Measurements from ENCODE around the gene FERD3L. TPM values are rescaled to one million over a fixed set of nuclear protein-coding genes. Genes with fewer than 3 reads are reported as not detected.

The FERD3L gene
- total RNA-seq, 6 donors from 2014 or later = not detected

- H3K27ac ChIP-seq = no peak overlapping the region
- peaks cover 0 to 39% (median 20%) of the 10 kb centered on the region in 4 donors for H3K27me3 ChIP-seq
- TF ChIP-seq EP300 (IDR thresholded peaks at IDR 0.05) (no peak), POLR2A (IDR thresholded peaks at IDR 0.05) (no peak), POLR2AphosphoS5 (IDR thresholded peaks at IDR 0.05) (no peak)
- TF ChIP-seq, protein P1, sequence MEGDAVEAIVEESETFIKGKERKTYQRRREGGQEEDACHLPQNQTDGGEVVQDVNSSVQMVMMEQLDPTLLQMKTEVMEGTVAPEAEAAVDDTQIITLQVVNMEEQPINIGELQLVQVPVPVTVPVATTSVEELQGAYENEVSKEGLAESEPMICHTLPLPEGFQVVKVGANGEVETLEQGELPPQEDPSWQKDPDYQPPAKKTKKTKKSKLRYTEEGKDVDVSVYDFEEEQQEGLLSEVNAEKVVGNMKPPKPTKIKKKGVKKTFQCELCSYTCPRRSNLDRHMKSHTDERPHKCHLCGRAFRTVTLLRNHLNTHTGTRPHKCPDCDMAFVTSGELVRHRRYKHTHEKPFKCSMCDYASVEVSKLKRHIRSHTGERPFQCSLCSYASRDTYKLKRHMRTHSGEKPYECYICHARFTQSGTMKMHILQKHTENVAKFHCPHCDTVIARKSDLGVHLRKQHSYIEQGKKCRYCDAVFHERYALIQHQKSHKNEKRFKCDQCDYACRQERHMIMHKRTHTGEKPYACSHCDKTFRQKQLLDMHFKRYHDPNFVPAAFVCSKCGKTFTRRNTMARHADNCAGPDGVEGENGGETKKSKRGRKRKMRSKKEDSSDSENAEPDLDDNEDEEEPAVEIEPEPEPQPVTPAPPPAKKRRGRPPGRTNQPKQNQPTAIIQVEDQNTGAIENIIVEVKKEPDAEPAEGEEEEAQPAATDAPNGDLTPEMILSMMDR (IDR thresholded peaks at IDR 0.05) = no peak
- no peaks in the 10 kb centered on the region for H3K9me3 ChIP-seq
- DNase-seq (no peak), ATAC-seq (ENCODE audit: low FRiP score in 2 of 2) (no peak)
- WGBS, 2 donors = 11 to 21% methylated on average over 8 of the region's 8 CpGs
- no peaks in the 10 kb centered on the region for H3K36me3 ChIP-seq
- no peak overlapping the region for H3K4me3 ChIP-seq
- H3K4me1 ChIP-seq = peaks cover 19 to 35% (median 20%) of the 10 kb centered on the region in 4 donors
These were observed 25.8 kb downstream of the FERD3L start for GRCh38 chr7:19119372-19119771.

DNA sequence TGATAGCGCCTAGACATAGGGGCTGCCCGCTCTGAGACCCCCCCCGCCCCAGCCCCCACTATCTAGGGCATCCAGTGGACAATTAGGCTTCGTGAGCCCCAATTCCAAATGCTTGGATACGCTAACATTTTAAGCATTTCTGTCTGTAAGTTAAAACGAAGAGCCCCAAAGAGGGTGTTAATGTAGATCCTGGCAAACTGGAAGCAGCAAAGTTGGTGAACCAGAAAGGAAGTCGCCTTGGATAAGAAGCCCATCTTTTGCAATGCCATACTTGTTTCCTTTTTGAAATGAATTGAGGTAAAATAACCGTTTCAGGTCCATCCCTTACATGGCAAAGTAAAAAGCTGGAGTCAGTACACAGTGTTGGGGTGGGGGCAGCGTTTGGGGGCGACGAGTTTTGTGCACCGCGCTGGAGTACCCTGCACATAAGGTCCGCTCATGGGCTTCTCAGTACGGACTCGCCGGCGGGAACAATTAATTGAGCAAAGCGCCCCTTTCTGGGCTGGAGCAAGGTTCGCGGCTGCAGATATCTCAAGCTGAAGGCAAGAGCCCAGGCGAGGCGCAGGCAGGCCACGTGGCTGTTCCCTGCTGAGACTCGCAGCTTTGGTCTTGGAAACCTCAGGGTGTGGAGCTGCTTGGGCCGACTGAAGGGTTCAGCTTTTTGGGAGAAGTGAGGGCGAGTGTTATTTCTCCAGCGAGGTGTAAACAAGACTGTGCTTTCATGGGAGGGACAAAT is 26.4 kb downstream of the FERD3L start:
- WGBS, 2 donors = 5 to 13% methylated on average over 11 to 28 of the region's 28 CpGs
- peaks cover 0 to 39% (median 20%) of the 10 kb centered on the region in 4 donors for H3K27me3 ChIP-seq
- H3K4me1 ChIP-seq = peaks cover 19 to 35% (median 20%) of the 10 kb centered on the region in 4 donors
- peak in 1 of 2 donors; percentile 43 for DNase-seq
- ATAC-seq (ENCODE audit: low FRiP score in 2 of 2) = no peak
- TF ChIP-seq POLR2A (IDR thresholded peaks at IDR 0.05) (no peak), POLR2AphosphoS5 (IDR thresholded peaks at IDR 0.05) (no peak)
- H3K27ac ChIP-seq = no peak overlapping the region
- no peaks in the 10 kb centered on the region for H3K9me3 ChIP-seq
- H3K36me3 ChIP-seq = no peaks in the 10 kb centered on the region
- H3K4me3 ChIP-seq = no peak overlapping the region

- no peak overlapping the region for H3K27ac ChIP-seq
- H3K4me1 ChIP-seq = peaks cover 19 to 35% (median 20%) of the 10 kb centered on the region in 4 donors
- peak overlapping the region in 3 of 4 donors; percentile 43 to 52 (median 49) for H3K4me3 ChIP-seq
- DNase-seq (peak in 1 of 2 donors; percentile 79), ATAC-seq (ENCODE audit: low FRiP score in 2 of 2) (no peak)
- no peaks in the 10 kb centered on the region for H3K36me3 ChIP-seq
- TF ChIP-seq POLR2AphosphoS5 (IDR thresholded peaks at IDR 0.05) = no peak
- no peak for TF ChIP-seq POLR2A (IDR thresholded peaks at IDR 0.05)
- no peak for TF ChIP-seq EP300 (IDR thresholded peaks at IDR 0.05)
- TF ChIP-seq, protein P1 (IDR thresholded peaks at IDR 0.05) = no peak
- H3K27me3 ChIP-seq = peaks cover 0 to 42% (median 20%) of the 10 kb centered on the region in 4 donors
- WGBS, 2 donors = 6 to 11% methylated on average over 21 to 26 of the region's 51 CpGs
- no peaks in the 10 kb centered on the region for H3K9me3 ChIP-seq
These were observed 27.2 kb downstream of the FERD3L start for GRCh38 chr7:19117870-19118608.

DNA sequence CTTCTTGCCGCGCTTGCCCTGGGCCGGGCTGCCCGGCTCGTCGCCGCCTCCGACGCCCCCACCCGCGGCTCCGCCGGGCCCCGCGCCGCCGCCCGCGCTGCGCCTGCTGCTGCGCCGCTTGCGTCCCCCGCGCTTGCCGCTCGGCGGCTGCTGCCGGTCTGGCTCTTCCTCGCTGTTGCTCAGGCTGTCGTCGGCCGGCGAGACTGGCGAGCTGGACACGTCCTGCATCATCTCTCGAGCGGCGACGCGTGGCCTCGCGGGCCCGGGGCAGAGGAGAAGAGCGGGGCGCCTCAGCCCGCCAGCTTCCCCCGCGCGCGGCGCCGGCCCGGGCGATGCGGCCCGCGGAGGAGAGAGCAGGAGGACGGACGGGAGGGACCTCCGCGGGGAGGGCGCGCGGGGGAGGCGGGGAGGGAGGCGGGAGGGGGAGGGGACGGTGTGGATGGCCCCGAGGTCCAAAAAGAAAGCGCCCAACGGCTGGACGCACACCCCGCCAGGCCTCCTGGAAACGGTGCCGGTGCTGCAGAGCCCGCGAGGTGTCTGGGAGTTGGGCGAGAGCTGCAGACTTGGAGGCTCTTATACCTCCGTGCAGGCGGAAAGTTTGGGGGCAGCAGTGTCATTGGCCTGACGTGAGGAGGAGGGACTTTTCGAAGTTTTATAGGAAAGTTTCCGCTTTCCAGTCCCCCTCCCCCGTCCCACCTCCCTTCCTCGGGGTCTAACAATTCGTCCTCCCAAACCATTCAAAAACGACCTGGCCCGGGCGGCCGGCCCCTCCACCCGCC is 27.9 kb downstream of the FERD3L start, which contains the start of gene TWIST1:
TSS of gene TWIST1 (minus strand) at position 546 of the 779 bp plus-strand sequence. CDS start at position 231, 315 bp downstream.
- no peak for TF ChIP-seq POLR2AphosphoS5 (IDR thresholded peaks at IDR 0.05)
- TF ChIP-seq POLR2A (IDR thresholded peaks at IDR 0.05) = no peak
- TF ChIP-seq, protein P1 (IDR thresholded peaks at IDR 0.05) = no peak
- no peak for TF ChIP-seq EP300 (IDR thresholded peaks at IDR 0.05)
- H3K27ac ChIP-seq = no peak within 1 kb of the TSS
- peaks cover 19 to 35% (median 22%) of the 10 kb centered on the region in 4 donors for H3K4me1 ChIP-seq
- H3K4me3 ChIP-seq = peak within 1 kb of the TSS in 3 of 4 donors; percentile 43 to 52 (median 49)
- ATAC-seq (ENCODE audit: low FRiP score in 2 of 2) = peak in 1 of 2 donors; percentile 85
- no peaks in the 10 kb centered on the region for H3K36me3 ChIP-seq
- peaks cover 0 to 50% (median 23%) of the 10 kb centered on the region in 4 donors for H3K27me3 ChIP-seq
- WGBS, 2 donors = 2 to 6% methylated on average over 6 to 76 of the region's 91 CpGs
- H3K9me3 ChIP-seq = no peaks in the 10 kb centered on the region
- peak in 1 of 2 donors; percentile 86 for DNase-seq

Measured in upper lobe of left lung (tissue), 6 donors.